ENCODE measurements around the gene ZNF195. TPM values are rescaled to one million over a fixed set of nuclear protein-coding genes. Genes with fewer than 3 reads are reported as not detected.
"Not testable (repeated sequence)": the region's sequence is repeated elsewhere in the genome, so short reads cannot be mapped to it uniquely, and the experiment has no call there.

Gene ZNF195
- total and polyA plus RNA-seq, 2 of the 8 experiments (the other 6 are each of a cell fraction or from before 2014, with no cell fraction given): 23.9 to 88.6 TPM

GRCh38 chr11:3324724-3325123 is 54.2 kb downstream of the ZNF195 start:
- H3K9ac ChIP-seq (replicated peaks in 1 of 4; ENCODE audit: extremely low read depth in 1 of 4, low read depth in 3 of 4, low read length in 3 of 4); H4K8ac ChIP-seq (ENCODE audit: extremely low read depth, insufficient read depth, low read length): not testable (repeated sequence)

More at GRCh38 chr11:3324724-3325123, 54.2 kb downstream of the ZNF195 start:
- H3K23ac ChIP-seq (ENCODE audit: insufficient read length); H4K5ac ChIP-seq (ENCODE audit: insufficient read length, low read depth, low read length); H3K79me2 ChIP-seq (ENCODE audit: control insufficient read depth in 1 of 2, insufficient read depth in 2 of 2, low read length in 2 of 2); H3K4me1 ChIP-seq (replicated peaks in 1 of 4; ENCODE audit: control insufficient read depth in 3 of 4, insufficient read depth in 4 of 4, low read length in 3 of 4); H3K4me3 ChIP-seq (ENCODE audit: extremely low read depth in 1 of 4, insufficient read depth in 2 of 4, low read depth in 3 of 4, low read length in 4 of 4); DNase-seq (ENCODE audit: low read depth in 1 of 2, low spot score in 2 of 2); H2AK5ac ChIP-seq (ENCODE audit: low read depth, low read length); H3K36me3 ChIP-seq (ENCODE audit: control insufficient read depth in 2 of 4, insufficient read depth in 4 of 4, low read length in 3 of 4); CTCF ChIA-PET (ENCODE audit: partially characterized antibody); H2BK120ac ChIP-seq (replicated peaks; ENCODE audit: low read depth, low read length); H2AFZ ChIP-seq (ENCODE audit: low read length); H3K56ac ChIP-seq (replicated peaks; ENCODE audit: insufficient read length, low read depth, low read length); H3K79me1 ChIP-seq (ENCODE audit: low read depth, low read length); H3K9me3 ChIP-seq (ENCODE audit: insufficient read depth in 2 of 2, low read depth in 1 of 2, low read length in 1 of 2); H3K27ac ChIP-seq (ENCODE audit: low read depth, low read length); H2BK5ac ChIP-seq (ENCODE audit: low read depth, low read length); H3K23me2 ChIP-seq (ENCODE audit: low read depth, low read length); H3K4me2 ChIP-seq (ENCODE audit: insufficient read depth in 1 of 2, low read depth in 2 of 2, low read length in 2 of 2); H3K27me3 ChIP-seq (replicated peaks in 1 of 4; ENCODE audit: control insufficient read depth in 3 of 4, extremely low read depth in 1 of 4, insufficient read depth in 3 of 4, low read length in 3 of 4); H3K4ac ChIP-seq (replicated peaks; ENCODE audit: insufficient read length, low read depth, low read length); H2BK12ac ChIP-seq (ENCODE audit: low read depth, low read length); H4K20me1 ChIP-seq (replicated peaks in 1 of 2; ENCODE audit: control insufficient read depth in 1 of 2, insufficient read depth in 2 of 2, low read length in 2 of 2); H3K18ac ChIP-seq (ENCODE audit: extremely low read depth, low read length); H3K14ac ChIP-seq (ENCODE audit: insufficient read length); H2BK20ac ChIP-seq (ENCODE audit: low read length); H4K91ac ChIP-seq (replicated peaks; ENCODE audit: insufficient read length, low read length); POLR2A ChIA-PET (ENCODE audit: partially characterized antibody); H2BK15ac ChIP-seq (ENCODE audit: low read length): not testable (repeated sequence)
- no CpG with 5 or more reads among the region's 3 CpGs for WGBS, 2 experiments (ENCODE audit: extremely low coverage in 1 of 2, insufficient coverage in 1 of 2, insufficient read length in 1 of 2, insufficient replicate concordance in 2 of 2, low coverage in 1 of 2, low lambda C conversion rate in 2 of 2, missing lambda C conversion rate in 1 of 2)
- FAIRE-seq: peak; percentile 100

Small RNA genes lying within 50 kb of the gene (small RNA-seq; reads per million reads assigned to genes)
- gene AC123788.2 (ENCODE audit: insufficient read depth): not detected

Other genes starting within 250 kb of the ZNF195 start
- gene OSBPL5, start 213.8 kb downstream of the ZNF195 start, total RNA-seq (2021; fragmentation: NEBNext Ultra II Directional; extraction: Animal tissue kit (Norgen Biotek cat#: 25700)): 7.9 and 9.9 TPM in 2 replicates
- 3.4 and 6.0 TPM in 2 replicates for gene OSBPL5, start 213.8 kb downstream of the ZNF195 start, polyA plus RNA-seq (2011; rRNA removed)
- gene MRGPRG, start 160.3 kb downstream of the ZNF195 start, total RNA-seq (2021; fragmentation: NEBNext Ultra II Directional; extraction: Animal tissue kit (Norgen Biotek cat#: 25700)): not detected in 2 replicates
- gene MRGPRG, start 160.3 kb downstream of the ZNF195 start, polyA plus RNA-seq (2011; rRNA removed): not detected in 2 replicates
- gene MRGPRE, start 146.7 kb downstream of the ZNF195 start, total RNA-seq (2021; fragmentation: NEBNext Ultra II Directional; extraction: Animal tissue kit (Norgen Biotek cat#: 25700)): not detected in 2 replicates
- gene MRGPRE, start 146.7 kb downstream of the ZNF195 start, polyA plus RNA-seq (2011; rRNA removed): not detected in 2 replicates

Data from H1 (cell line).